WI38 (cell line): ENCODE data around the gene SSX2IP.

Experiments
- H3K4me3 ChIP-seq: 2 replicates; pipeline ENCODE4 v1.5.1; 2011; ENCODE audit warnings: low read depth, mild to moderate bottlenecking, control low read depth, low read length
- TF ChIP-seq, protein P1 (sequence below): IDR thresholded peaks from 2 replicates; pipeline ENCODE4 v1.5.1; 2012; ENCODE audit warnings: low read depth, mild to moderate bottlenecking, control low read depth, low read length

Gene SSX2IP

GRCh38 chr1:84708031-84708430 is 17.8 kb upstream of the SSX2IP start:
- H3K4me3 ChIP-seq, result no peak overlapping the region
- TF ChIP-seq, protein P1, sequence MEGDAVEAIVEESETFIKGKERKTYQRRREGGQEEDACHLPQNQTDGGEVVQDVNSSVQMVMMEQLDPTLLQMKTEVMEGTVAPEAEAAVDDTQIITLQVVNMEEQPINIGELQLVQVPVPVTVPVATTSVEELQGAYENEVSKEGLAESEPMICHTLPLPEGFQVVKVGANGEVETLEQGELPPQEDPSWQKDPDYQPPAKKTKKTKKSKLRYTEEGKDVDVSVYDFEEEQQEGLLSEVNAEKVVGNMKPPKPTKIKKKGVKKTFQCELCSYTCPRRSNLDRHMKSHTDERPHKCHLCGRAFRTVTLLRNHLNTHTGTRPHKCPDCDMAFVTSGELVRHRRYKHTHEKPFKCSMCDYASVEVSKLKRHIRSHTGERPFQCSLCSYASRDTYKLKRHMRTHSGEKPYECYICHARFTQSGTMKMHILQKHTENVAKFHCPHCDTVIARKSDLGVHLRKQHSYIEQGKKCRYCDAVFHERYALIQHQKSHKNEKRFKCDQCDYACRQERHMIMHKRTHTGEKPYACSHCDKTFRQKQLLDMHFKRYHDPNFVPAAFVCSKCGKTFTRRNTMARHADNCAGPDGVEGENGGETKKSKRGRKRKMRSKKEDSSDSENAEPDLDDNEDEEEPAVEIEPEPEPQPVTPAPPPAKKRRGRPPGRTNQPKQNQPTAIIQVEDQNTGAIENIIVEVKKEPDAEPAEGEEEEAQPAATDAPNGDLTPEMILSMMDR, result no peak

DNA sequence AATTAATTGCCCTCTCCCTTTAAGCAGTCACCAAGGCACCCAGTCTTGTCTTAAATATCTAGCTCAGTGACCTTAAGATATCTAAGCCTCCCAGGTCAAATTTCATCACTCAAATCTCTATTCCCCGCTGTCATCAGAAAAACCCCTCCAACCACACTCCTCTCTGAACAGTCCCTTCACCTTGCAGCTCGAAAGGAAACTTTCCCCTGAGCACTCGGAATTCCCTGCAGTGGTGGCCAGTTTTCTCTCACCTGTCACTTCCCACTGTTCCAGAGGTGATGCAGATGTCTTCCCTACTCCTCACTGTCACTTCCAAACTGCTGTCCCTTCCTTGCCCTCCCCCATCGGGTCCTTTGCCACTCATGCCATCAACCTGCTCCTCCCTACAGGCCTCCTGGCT is 15.3 kb upstream of the SSX2IP start:
- TF ChIP-seq, protein P1, result no peak

DNA sequence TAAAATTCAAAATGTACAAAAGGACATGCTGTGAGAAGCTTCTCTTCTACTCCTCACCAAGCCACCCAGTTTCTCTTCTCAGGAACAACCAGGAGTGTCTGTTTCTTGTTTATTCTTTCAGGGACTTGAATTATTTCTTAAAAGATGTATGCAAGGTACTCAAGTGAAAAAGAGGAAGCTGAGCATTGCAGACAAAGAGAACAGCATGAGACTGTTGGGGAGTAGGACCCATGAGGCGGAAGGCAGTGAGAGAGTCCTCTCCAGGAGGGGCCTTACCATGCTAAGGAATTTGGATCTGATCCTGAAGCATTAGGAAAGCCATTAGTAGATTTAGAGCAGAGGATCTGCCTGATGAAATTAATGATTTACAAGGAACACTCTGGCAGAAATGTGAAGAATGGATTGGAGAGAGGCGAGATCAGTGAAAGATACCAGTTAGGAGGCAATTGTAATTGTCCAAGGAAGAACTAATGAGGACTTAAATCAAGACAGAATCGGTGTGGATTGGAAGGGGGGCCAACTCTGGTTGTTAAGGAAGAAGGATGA is 14.7 kb upstream of the SSX2IP start:
- TF ChIP-seq, protein P1, result no peak
- no peak overlapping the region for H3K4me3 ChIP-seq

More for the DNA sequence above, 15.3 kb upstream of the SSX2IP start:
- H3K4me3 ChIP-seq, result no peak overlapping the region

GRCh38 chr1:84703431-84703830 is 13.2 kb upstream of the SSX2IP start:
- no peak overlapping the region for H3K4me3 ChIP-seq
- TF ChIP-seq, protein P1, result no peak

- TF ChIP-seq, protein P1, result no peak
- H3K4me3 ChIP-seq, result no peak overlapping the region
These were observed 11.9 kb upstream of the SSX2IP start for GRCh38 chr1:84702143-84702542.

- 0 out of 2 replicates have a peak overlapping the region, but pooled peaks have one; percentile 15 for H3K4me3 ChIP-seq
- TF ChIP-seq, protein P1, result no peak
These were observed 11.1 kb upstream of the SSX2IP start for GRCh38 chr1:84701376-84701775.

DNA sequence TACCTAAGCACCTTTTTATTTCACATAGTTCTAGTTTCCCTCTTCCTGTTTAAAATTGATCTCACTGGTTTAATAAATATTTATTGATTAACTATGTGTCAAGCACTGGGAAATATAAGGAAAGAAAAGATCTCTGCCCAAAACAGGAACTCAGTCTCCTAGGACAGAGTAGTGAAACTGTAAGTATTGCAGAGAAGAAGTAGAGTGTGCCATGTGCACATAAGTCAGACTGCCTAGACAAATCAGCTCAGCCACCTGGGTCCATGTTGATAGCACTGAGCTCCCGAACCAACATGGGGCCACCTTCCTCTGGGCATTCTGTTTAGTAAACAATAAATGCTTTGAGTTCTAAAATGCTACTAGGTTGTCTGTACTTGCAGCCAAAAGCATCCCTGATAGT is 9.8 kb upstream of the SSX2IP start:
- TF ChIP-seq, protein P1, result no peak
- no peak overlapping the region for H3K4me3 ChIP-seq
